Measurements from ENCODE around the gene HUWE1. TPM values are rescaled to one million over a fixed set of nuclear protein-coding genes. Genes with fewer than 3 reads are reported as not detected.

The HUWE1 gene
- total and polyA plus RNA-seq, 9 of the 15 experiments (the other 6 are each of a cell fraction or from before 2014, with no cell fraction given), result 23.9 to 204 (median 65.1) TPM

- no TSS peak for BruUV-seq (replicated peaks)
- H3K36me3 ChIP-seq (ENCODE audit: control insufficient read depth, insufficient read depth, low read length), result peaks cover 97% of the 10 kb centered on the region
- H3K4me1 ChIP-seq (replicated peaks in 1 of 2; ENCODE audit: control insufficient read depth in 2 of 2, insufficient read depth in 2 of 2, low read length in 2 of 2), result no peaks in the 10 kb centered on the region
Observed at GRCh38 chrX:53563324-53563723, 123.2 kb downstream of the HUWE1 start.

GRCh38 chrX:53561912-53562311 is 124.6 kb downstream of the HUWE1 start:
- Histone ChIP-seq H3K9me3 (replicated peaks; ENCODE audit: control insufficient read depth, insufficient read depth, low read depth, low read length) (no peaks in the 10 kb centered on the region), H3K9ac (ENCODE audit: insufficient read depth in 1 of 2, low read depth in 2 of 2, low read length in 2 of 2) (no peak overlapping the region), H2AFZ (ENCODE audit: low read depth, low read length) (no peak overlapping the region), H3K36me3 (ENCODE audit: control insufficient read depth, insufficient read depth, low read length) (peaks cover 97% of the 10 kb centered on the region), H3K9me1 (ENCODE audit: control insufficient read depth, insufficient read depth, low read length) (peaks cover 2% of the 10 kb centered on the region), H3K4me3 (no peak overlapping the region), H3K27ac (ENCODE audit: extremely low read depth, low read depth, low read length) (no peak overlapping the region), H3K4me2 (ENCODE audit: insufficient read depth, low read length) (no peak overlapping the region), H3K79me2 (ENCODE audit: control insufficient read depth, insufficient read depth, low read length) (no peaks in the 10 kb centered on the region), H3K27me3 (ENCODE audit: control insufficient read depth in 2 of 2, insufficient read depth in 2 of 2, low read length in 2 of 2) (no peaks in the 10 kb centered on the region), H4K20me1 (replicated peaks; ENCODE audit: control insufficient read depth, insufficient read depth, low read length) (no peaks in the 10 kb centered on the region), H3K4me1 (replicated peaks in 1 of 2; ENCODE audit: control insufficient read depth in 2 of 2, insufficient read depth in 2 of 2, low read length in 2 of 2) (no peaks in the 10 kb centered on the region; a peak in 1 of 5 replicates)
- DNase-seq (ENCODE audit: extremely low read depth in 1 of 4, low spot score in 3 of 4) (no peak), FAIRE-seq (no peak), ATAC-seq (no peak)
- TF ChIP-seq TBP (optimal IDR thresholded peaks at IDR 0.05; ENCODE audit: low read depth, low read length), result no peak
- TF ChIP-seq MTF1 (CRISPR knock-in tag; IDR thresholded peaks at IDR 0.05; ENCODE audit: borderline replicate concordance), result no peak
- no peak for TF ChIP-seq ZNF695 (CRISPR knock-in tag; IDR thresholded peaks at IDR 0.05)
- intact Hi-C loops (cut with micrococcal nuclease) (no loop called here), in situ Hi-C loops (cut with MboI) (no loop called here)
- ChIA-PET POLR2A (interaction anchor here (0.6 kb wide), 1 partner anchor 50 kb away, joined by 3 read pairs; no protein-coding TSS in a partner anchor), CTCF (ENCODE audit: low intra/inter-chr PET ratio) (no interaction called here)
- 94% methylated on average over 3 of the region's 3 CpGs for WGBS (ENCODE audit: insufficient coverage, low coverage, missing lambda C conversion rate)
- BruUV-seq (replicated peaks), result no TSS peak

More at GRCh38 chrX:53563324-53563723, 123.2 kb downstream of the HUWE1 start:
- ChIA-PET POLR2A (no interaction called here), CTCF (ENCODE audit: low intra/inter-chr PET ratio) (no interaction called here)
- H3K9me3 ChIP-seq (replicated peaks; ENCODE audit: control insufficient read depth, insufficient read depth, low read depth, low read length), result no peaks in the 10 kb centered on the region
- H3K27me3 ChIP-seq (ENCODE audit: control insufficient read depth in 2 of 2, insufficient read depth in 2 of 2, low read length in 2 of 2), result no peaks in the 10 kb centered on the region
- no peak overlapping the region for H3K27ac ChIP-seq (ENCODE audit: extremely low read depth, low read depth, low read length)
- FAIRE-seq (no peak), ATAC-seq (no peak), DNase-seq (ENCODE audit: extremely low read depth in 1 of 4, low spot score in 3 of 4) (no peak)
- peaks cover 2% of the 10 kb centered on the region for H3K9me1 ChIP-seq (ENCODE audit: control insufficient read depth, insufficient read depth, low read length)
- in situ Hi-C loops (cut with MboI) (no loop called here), intact Hi-C loops (cut with micrococcal nuclease) (no loop called here)
- H4K20me1 ChIP-seq (replicated peaks; ENCODE audit: control insufficient read depth, insufficient read depth, low read length), result no peaks in the 10 kb centered on the region
- TF ChIP-seq HMG20A (CRISPR knock-in tag; conservative IDR thresholded peaks at IDR 0.05), result no peak
- no peak for TF ChIP-seq SMC3 (conservative IDR thresholded peaks at IDR 0.05; ENCODE audit: insufficient read depth, low read depth, low read length)
- no peak for TF ChIP-seq GATAD2B (IDR thresholded peaks at IDR 0.05; ENCODE audit: borderline replicate concordance)
- no peak for TF ChIP-seq SUPT5H (IDR thresholded peaks at IDR 0.05)
- H3K79me2 ChIP-seq (ENCODE audit: control insufficient read depth, insufficient read depth, low read length), result no peaks in the 10 kb centered on the region
- no peak overlapping the region for H2AFZ ChIP-seq (ENCODE audit: low read depth, low read length)
- 89% methylated on average over 4 of the region's 4 CpGs for WGBS (ENCODE audit: insufficient coverage, low coverage, missing lambda C conversion rate)
- H3K9ac ChIP-seq (ENCODE audit: insufficient read depth in 1 of 2, low read depth in 2 of 2, low read length in 2 of 2), result no peak overlapping the region
- no peak overlapping the region for H3K4me2 ChIP-seq (ENCODE audit: insufficient read depth, low read length)
- no peak overlapping the region for H3K4me3 ChIP-seq

All from K562 (cell line).